ENCODE results near the gene NFKBIL1.

NFKBIL1 gene

GRCh38 chr6:31513456-31514165 lies 33.8 kb upstream of the NFKBIL1 start:
- ChIA-PET CTCF (interaction anchor here (1.2 to 1.5 kb wide), 2 partner anchors 20 to 33 kb away, joined by 3 to 6 read pairs; partner anchors contain the start of gene ATP6V1G2), POLR2A (no interaction called here)
- no peak for TF ChIP-seq CTCF (IDR thresholded peaks at IDR 0.05; ENCODE audit: insufficient read depth, low read length, missing control alignments)
- no peak overlapping the region for H3K4me3 ChIP-seq (ENCODE audit: low read depth, low read length)
- DNase-seq (ENCODE audit: low read depth, low spot score): no peak

GRCh38 chr6:31521835-31522234 lies 25.6 kb upstream of the NFKBIL1 start:
- ChIA-PET CTCF (interaction anchor here (1.3 kb wide), 1 partner anchor 77 kb away, joined by 3 read pairs; no protein-coding TSS in a partner anchor), POLR2A (no interaction called here)
- no peak for TF ChIP-seq CTCF (IDR thresholded peaks at IDR 0.05; ENCODE audit: insufficient read depth, low read length, missing control alignments)
- no peak overlapping the region for H3K4me3 ChIP-seq (ENCODE audit: low read depth, low read length)
- DNase-seq (ENCODE audit: low read depth, low spot score): no peak

- POLR2A ChIA-PET: no interaction called here
- no peak overlapping the region for H3K4me3 ChIP-seq (ENCODE audit: low read depth, low read length)
- no peak for TF ChIP-seq CTCF (IDR thresholded peaks at IDR 0.05; ENCODE audit: insufficient read depth, low read length, missing control alignments)
- no peak for DNase-seq (ENCODE audit: low read depth, low spot score)
- CTCF ChIA-PET: interaction anchor here (0.6 to 1.4 kb wide), 2 partner anchors 33 to 73 kb away, joined by 4 to 8 read pairs; no protein-coding TSS in a partner anchor
Observed at GRCh38 chr6:31525553-31525931, 21.9 kb upstream of the NFKBIL1 start.

GRCh38 chr6:31525932-31526591 lies 21.3 kb upstream of the NFKBIL1 start:
- TF ChIP-seq CTCF (IDR thresholded peaks at IDR 0.05; ENCODE audit: insufficient read depth, low read length, missing control alignments): no peak
- POLR2A ChIA-PET: no interaction called here
- CTCF ChIA-PET: interaction anchor here (0.6 to 1.4 kb wide), 2 partner anchors 33 to 73 kb away, joined by 4 to 8 read pairs; no protein-coding TSS in a partner anchor

GRCh38 chr6:31528307-31528777 lies 19.1 kb upstream of the NFKBIL1 start:
- ChIA-PET POLR2A (interaction anchor here (0.7 to 2.2 kb wide), 3 partner anchors 13 to 82 kb away, joined by 3 to 13 read pairs (median 3); partner anchors contain the start of gene DDX39B), CTCF (interaction anchor here (1.6 to 3.1 kb wide), 2 partner anchors 10 to 70 kb away, joined by 4 to 13 read pairs; no protein-coding TSS in a partner anchor)
- no peak overlapping the region for H3K4me3 ChIP-seq (ENCODE audit: low read depth, low read length)
- TF ChIP-seq CTCF (IDR thresholded peaks at IDR 0.05; ENCODE audit: insufficient read depth, low read length, missing control alignments): no peak
- no peak for DNase-seq (ENCODE audit: low read depth, low spot score)

More at GRCh38 chr6:31525932-31526591, 21.3 kb upstream of the NFKBIL1 start:
- DNase-seq (ENCODE audit: low read depth, low spot score): no peak
- no peak overlapping the region for H3K4me3 ChIP-seq (ENCODE audit: low read depth, low read length)

Measured in AG04449 (cell line).